Sigmoid colon (tissue), 7 donors: Measurements from ENCODE around the gene GLRA2. TPM values are rescaled to one million over a fixed set of nuclear protein-coding genes. Genes with fewer than 3 reads are reported as not detected.

Experiments
- DNase-seq: peaks from one replicate; pipeline ENCODE4 v3.0.0-alpha.2; 2019
- H3K27ac ChIP-seq, 4 donors: fragments of 200-600 bp; sonication (generic); one replicate each; pipeline ENCODE4 v1.5.1; 2016 to 2019; ENCODE audit warnings: mild to moderate bottlenecking in 1 of 4
- H3K27me3 ChIP-seq, 3 donors: fragments of 200-600 bp; sonication (generic); one replicate each; pipeline ENCODE4 v1.5.1; 2019; ENCODE audit warnings: mild to moderate bottlenecking in 1 of 3
- H3K36me3 ChIP-seq, 4 donors: fragments of 200-600 bp; sonication (generic); one replicate each; pipeline ENCODE4 v1.5.1; 2016 to 2019
- H3K4me1 ChIP-seq, 4 donors: fragments of 200-600 bp; sonication (generic); one replicate each; pipeline ENCODE4 v1.5.1; 2017 to 2019
- H3K4me3 ChIP-seq, 4 donors: fragments of 200-600 bp; sonication (generic); one replicate each; pipeline ENCODE4 v1.5.1; 2017 to 2019; ENCODE audit warnings: mild to moderate bottlenecking in 2 of 4, moderate library complexity in 1 of 4
- H3K9me3 ChIP-seq, 4 donors: fragments of 200-600 bp in 3 of 4; sonication (generic) in 3 of 4; one replicate each; pipeline versions ENCODE4 v1.5.1 to v1.6.1; 2013 to 2019
- EP300 ChIP-seq, 4 donors: sonication (generic); formaldehyde crosslinking; IDR thresholded peaks; one replicate each; pipeline ENCODE4 v1.6.1; 2017; ENCODE audit warnings: antibody characterized with exemption in 4 of 4
- POLR2A ChIP-seq, 2 donors: fragments of 450-650 bp; IDR thresholded peaks; one replicate each; pipeline ENCODE4 v1.6.1; 2016; ENCODE audit warnings: antibody characterized with exemption in 2 of 2, mild to moderate bottlenecking in 2 of 2, moderate library complexity in 2 of 2
- POLR2AphosphoS5 ChIP-seq, 4 donors: sonication (generic); formaldehyde crosslinking; IDR thresholded peaks; one replicate each; pipeline ENCODE4 v1.6.1; 2017; ENCODE audit warnings: antibody characterized with exemption in 4 of 4
- WGBS, 2 donors: extraction: QIAGEN DNeasy Blood & Tissue Kit; methylation state at CpG; one replicate each; pipeline ENCODE4 v1.1.7; 2013; 5-methylcytosine and 5-hydroxymethylcytosine counted together
- intact Hi-C: fragments of 100-400 bp; cut with DNase I; formaldehyde crosslinking; loops from one replicate; pipeline ENCODE4 v1.15.1; 2023
- polyA plus RNA-seq, 3 donors: library from polyadenylated mRNA; stranded (reverse); fragments of 200-250 nt; gene quantifications; one replicate each; pipeline ENCODE4 v1.2.3, GENCODE V29; 2013
- total RNA-seq, 4 donors: library from RNA; depleted of rRNA; stranded (reverse); fragments of >200 nt; gene quantifications; one replicate each; pipeline ENCODE4 v1.1.0, GENCODE V29; 2016
- TF ChIP-seq, protein P1 (sequence below), 4 experiments: fragments of 450-650 bp in 3 of 4; fragments of 200-600 bp in 1 of 4; IDR thresholded peaks; one replicate each; pipeline ENCODE4 v1.5.1; 2016 to 2019; ENCODE audit warnings: antibody characterized with exemption in 4 of 4, mild to moderate bottlenecking in 3 of 4, moderate library complexity in 2 of 4
- donor health status: healthy with polysubstance abuse.
- donor health status: Bipolar disorder and iron deficiency.
- donor health status: healthy.

The GLRA2 gene
- total and polyA plus RNA-seq, 7 donors, result under 0.01 to 1.9 (median 0.75) TPM; not detected in 3

DNA sequence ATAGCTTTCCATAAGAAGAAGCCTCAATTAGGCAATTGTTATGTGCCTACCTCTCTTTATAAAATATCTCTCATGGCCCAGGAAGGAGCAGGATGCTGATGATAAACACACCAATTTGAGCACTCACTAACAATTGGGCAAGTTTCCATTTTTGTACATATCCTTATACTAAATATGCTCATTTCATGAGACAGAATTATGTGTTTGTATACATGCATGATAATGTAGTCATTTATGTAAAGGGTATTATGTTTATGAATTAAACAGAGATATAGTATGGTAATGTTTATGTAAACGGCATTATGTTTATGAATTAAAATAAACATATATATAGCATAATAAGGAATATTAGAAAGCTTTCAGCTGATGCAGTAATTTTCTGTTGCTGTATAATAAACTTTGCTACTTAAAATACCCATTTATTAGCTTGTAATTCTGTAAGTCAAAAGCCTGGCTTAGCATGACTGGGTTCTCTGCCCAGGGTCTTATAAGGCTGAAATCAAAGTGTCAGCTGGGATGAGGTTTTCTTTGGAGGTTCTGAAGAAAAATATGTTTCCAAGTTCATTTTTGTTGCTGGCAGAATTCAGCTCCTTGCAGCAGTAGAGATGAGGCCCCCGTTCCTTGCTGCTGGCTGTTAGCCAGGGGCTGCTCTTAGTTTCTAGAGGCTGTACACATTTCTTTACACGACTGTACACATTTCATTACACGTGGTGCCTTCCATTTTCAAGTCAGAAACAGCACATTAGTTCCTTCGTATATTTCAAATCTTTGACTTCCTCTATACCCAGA lies 89.0 kb downstream of the GLRA2 start:
- DNase-seq, result no peak
- H3K27ac ChIP-seq, result no peak overlapping the region
- 60 to 68% methylated on average over 5 of the region's 5 CpGs for WGBS, 2 donors
- intact Hi-C loops, result no loop called here
- TF ChIP-seq, protein P1, sequence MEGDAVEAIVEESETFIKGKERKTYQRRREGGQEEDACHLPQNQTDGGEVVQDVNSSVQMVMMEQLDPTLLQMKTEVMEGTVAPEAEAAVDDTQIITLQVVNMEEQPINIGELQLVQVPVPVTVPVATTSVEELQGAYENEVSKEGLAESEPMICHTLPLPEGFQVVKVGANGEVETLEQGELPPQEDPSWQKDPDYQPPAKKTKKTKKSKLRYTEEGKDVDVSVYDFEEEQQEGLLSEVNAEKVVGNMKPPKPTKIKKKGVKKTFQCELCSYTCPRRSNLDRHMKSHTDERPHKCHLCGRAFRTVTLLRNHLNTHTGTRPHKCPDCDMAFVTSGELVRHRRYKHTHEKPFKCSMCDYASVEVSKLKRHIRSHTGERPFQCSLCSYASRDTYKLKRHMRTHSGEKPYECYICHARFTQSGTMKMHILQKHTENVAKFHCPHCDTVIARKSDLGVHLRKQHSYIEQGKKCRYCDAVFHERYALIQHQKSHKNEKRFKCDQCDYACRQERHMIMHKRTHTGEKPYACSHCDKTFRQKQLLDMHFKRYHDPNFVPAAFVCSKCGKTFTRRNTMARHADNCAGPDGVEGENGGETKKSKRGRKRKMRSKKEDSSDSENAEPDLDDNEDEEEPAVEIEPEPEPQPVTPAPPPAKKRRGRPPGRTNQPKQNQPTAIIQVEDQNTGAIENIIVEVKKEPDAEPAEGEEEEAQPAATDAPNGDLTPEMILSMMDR (IDR thresholded peaks at IDR 0.05), result no peak
- TF ChIP-seq POLR2AphosphoS5 (IDR thresholded peaks at IDR 0.05) (no peak), POLR2A (IDR thresholded peaks at IDR 0.05) (no peak), EP300 (IDR thresholded peaks at IDR 0.05) (no peak)
- H3K27me3 ChIP-seq, result no peaks in the 10 kb centered on the region
- no peaks in the 10 kb centered on the region for H3K36me3 ChIP-seq
- H3K9me3 ChIP-seq, result no peaks in the 10 kb centered on the region
- H3K4me3 ChIP-seq, result no peak overlapping the region
- H3K4me1 ChIP-seq, result peaks cover 0 to 8% (median 0%) of the 10 kb centered on the region in 4 donors

DNA sequence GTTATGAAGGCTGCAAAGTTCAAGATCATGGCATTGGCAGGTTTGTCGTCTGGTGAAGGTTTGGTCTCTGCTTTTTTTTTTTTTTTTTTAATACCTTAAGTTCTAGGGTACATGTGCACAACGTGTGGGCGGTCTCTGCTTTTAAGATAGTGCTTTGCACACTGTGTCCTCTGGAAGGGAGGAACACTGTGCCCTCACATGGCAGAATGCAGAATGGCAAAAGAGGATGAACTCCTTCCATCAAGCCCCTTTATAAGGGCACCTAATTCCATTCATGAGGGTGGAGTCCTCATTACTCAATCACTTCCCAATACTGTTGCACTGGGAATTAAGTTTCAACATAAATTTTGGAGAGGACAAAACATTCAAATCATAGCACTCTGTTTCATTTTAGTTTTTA lies 101.4 kb downstream of the GLRA2 start:
- WGBS, 2 donors, result 69 to 82% methylated on average over 3 of the region's 3 CpGs
- TF ChIP-seq EP300 (IDR thresholded peaks at IDR 0.05) (no peak), POLR2A (IDR thresholded peaks at IDR 0.05) (no peak), POLR2AphosphoS5 (IDR thresholded peaks at IDR 0.05) (no peak)
- TF ChIP-seq, protein P1 (IDR thresholded peaks at IDR 0.05), result no peak
- DNase-seq, result no peak

DNA sequence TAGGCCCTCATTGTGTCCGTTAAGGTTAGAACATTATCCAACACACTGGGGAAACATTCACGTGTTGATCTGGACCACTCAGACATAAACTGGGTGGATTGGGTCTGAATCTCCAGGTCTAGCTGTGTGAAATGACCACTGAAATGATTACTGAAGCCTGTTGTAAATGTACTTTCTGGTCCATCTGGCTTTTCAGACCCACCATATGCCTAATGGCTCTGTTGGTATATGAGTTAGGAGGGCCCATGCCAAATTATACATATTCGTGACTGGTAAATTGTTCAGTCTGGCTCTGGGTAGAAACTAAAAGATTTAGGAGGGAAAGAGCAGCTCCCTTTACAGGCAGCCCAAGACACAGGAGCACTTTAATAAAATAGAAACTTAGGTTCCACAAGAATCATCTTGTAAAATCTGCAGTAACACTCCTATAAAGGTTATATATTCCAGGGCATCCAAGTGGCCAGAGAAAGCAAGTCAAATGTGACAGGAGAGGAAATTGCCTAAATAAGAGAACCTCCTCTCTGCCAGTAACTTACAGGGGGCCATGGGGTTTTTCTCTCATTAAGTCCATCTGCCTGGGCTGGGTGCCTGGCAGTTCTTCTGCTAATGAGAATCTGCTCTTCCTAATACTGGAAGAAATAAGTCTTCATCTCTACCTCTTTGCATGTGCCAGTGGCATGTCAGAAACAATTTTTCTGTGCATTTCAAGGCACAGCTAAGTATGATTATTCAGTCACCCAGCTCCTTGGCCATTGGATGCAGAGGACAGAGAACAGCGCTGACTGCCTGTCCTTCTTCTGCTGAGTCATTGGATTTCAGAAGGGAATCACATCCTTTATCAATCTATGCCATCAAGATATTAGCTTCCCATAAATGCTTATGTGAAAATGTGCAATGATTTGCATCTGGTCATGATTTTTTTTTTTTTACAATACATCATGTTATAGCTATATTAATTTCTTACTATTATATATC lies 112.6 kb downstream of the GLRA2 start:
- H3K4me3 ChIP-seq, result no peak overlapping the region
- no peak overlapping the region for H3K27ac ChIP-seq
- DNase-seq, result no peak
- no peaks in the 10 kb centered on the region for H3K36me3 ChIP-seq
- intact Hi-C loops, result no loop called here
- no peaks in the 10 kb centered on the region for H3K27me3 ChIP-seq
- no peaks in the 10 kb centered on the region for H3K9me3 ChIP-seq
- TF ChIP-seq, protein P1 (IDR thresholded peaks at IDR 0.05), result no peak
- TF ChIP-seq POLR2A (IDR thresholded peaks at IDR 0.05), result no peak
- TF ChIP-seq POLR2AphosphoS5 (IDR thresholded peaks at IDR 0.05), result no peak
- no peak for TF ChIP-seq EP300 (IDR thresholded peaks at IDR 0.05)
- WGBS, 2 donors, result 88 to 91% methylated on average over 4 of the region's 4 CpGs
- H3K4me1 ChIP-seq, result no peaks in the 10 kb centered on the region

More for the DNA sequence above, 101.4 kb downstream of the GLRA2 start:
- H3K4me1 ChIP-seq, result no peaks in the 10 kb centered on the region
- H3K4me3 ChIP-seq, result no peak overlapping the region
- H3K27ac ChIP-seq, result no peak overlapping the region
- no peaks in the 10 kb centered on the region for H3K36me3 ChIP-seq
- no peaks in the 10 kb centered on the region for H3K9me3 ChIP-seq
- intact Hi-C loops, result no loop called here
- H3K27me3 ChIP-seq, result no peaks in the 10 kb centered on the region

DNA sequence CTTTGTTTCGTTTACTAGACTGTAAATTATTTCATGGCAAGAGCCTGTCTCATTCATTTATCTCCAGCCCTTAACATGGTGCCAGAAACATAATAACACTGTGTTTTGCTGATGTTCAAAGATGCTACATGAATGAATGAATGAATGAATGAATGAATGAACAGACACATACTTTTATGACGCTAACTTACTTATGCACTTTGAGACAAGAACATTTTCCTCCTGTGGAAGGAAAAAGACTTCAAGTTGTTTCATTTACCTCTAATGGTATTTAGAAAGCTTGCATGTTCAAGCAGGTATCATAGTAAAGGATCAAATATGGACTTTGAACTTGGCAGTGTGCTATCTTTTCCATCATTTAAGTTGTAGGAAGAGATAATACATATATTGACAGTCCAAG lies 131.6 kb downstream of the GLRA2 start:
- Histone ChIP-seq H3K9me3 (no peaks in the 10 kb centered on the region), H3K4me3 (no peak overlapping the region), H3K36me3 (no peaks in the 10 kb centered on the region), H3K27me3 (no peaks in the 10 kb centered on the region), H3K27ac (no peak overlapping the region), H3K4me1 (no peaks in the 10 kb centered on the region)
- intact Hi-C loops, result no loop called here
- 72 to 83% methylated on average over 2 of the region's 2 CpGs for WGBS, 2 donors
- no peak for TF ChIP-seq EP300 (IDR thresholded peaks at IDR 0.05)
- no peak for TF ChIP-seq POLR2A (IDR thresholded peaks at IDR 0.05)
- TF ChIP-seq, protein P1 (IDR thresholded peaks at IDR 0.05), result no peak
- no peak for TF ChIP-seq POLR2AphosphoS5 (IDR thresholded peaks at IDR 0.05)
- no peak for DNase-seq
